ENCODE results near the gene CHD3. TPM values are rescaled to one million over a fixed set of nuclear protein-coding genes. Genes with fewer than 3 reads are reported as not detected.

CHD3 gene
- total RNA-seq, 1 experiment from 2014 or later: 84.6 TPM

GRCh38 chr17:7849130-7849750 lies 39.3 kb upstream of the CHD3 start:
- in situ Hi-C loops (cut with HindIII; ENCODE audit: low pct_unique_long_range_greater_than_20kb, low sequenced_read_pairs): no loop called here
- Histone ChIP-seq H3K27me3 (ENCODE audit: control insufficient read depth, insufficient read depth, low read length) (no peaks in the 10 kb centered on the region), H3K36me3 (ENCODE audit: control insufficient read depth, insufficient read depth, low read length) (no peaks in the 10 kb centered on the region), H3K4me1 (ENCODE audit: control insufficient read depth, insufficient read depth, low read length) (peaks cover 8% of the 10 kb centered on the region; the same call in 1 of the 2 replicates), H3K27ac (ENCODE audit: low read length) (no peak overlapping the region), H3K4me3 (ENCODE audit: low read depth in 2 of 2, low read length in 2 of 2) (no peak overlapping the region), H3K9me3 (ENCODE audit: control insufficient read depth, insufficient read depth, low read depth, low read length) (no peaks in the 10 kb centered on the region)
- DNase-seq (ENCODE audit: low read depth, low spot score) (no peak), ATAC-seq (no peak)
- intact Hi-C loops (cut with micrococcal nuclease; ENCODE audit: unreplicated experiment): no loop called here
- CTCF ChIA-PET: interaction anchor here (0.6 kb wide), 1 partner anchor 162 kb away, joined by 3 read pairs; the partner anchor contains the start of gene TP53
- no TSS peak for BruUV-seq (replicated peaks)
- POLR2A ChIA-PET: no interaction called here
- no peak for TF ChIP-seq TCF7L2 (IDR thresholded peaks at IDR 0.05; ENCODE audit: low read depth, low read length)
- no peak for TF ChIP-seq SIN3A (IDR thresholded peaks at IDR 0.05; ENCODE audit: borderline replicate concordance, insufficient read depth, low read depth, low read length)
- TF ChIP-seq REST (IDR thresholded peaks at IDR 0.05; ENCODE audit: insufficient read depth in 1 of 2, low read depth in 2 of 2, low read length in 1 of 2): no peak
- no peak for TF ChIP-seq POLR2AphosphoS5 (IDR thresholded peaks at IDR 0.05; ENCODE audit: low read depth, low read length)
- no peak for TF ChIP-seq CTCF (IDR thresholded peaks at IDR 0.05)

- no peaks in the 10 kb centered on the region for H3K27me3 ChIP-seq (ENCODE audit: control insufficient read depth, insufficient read depth, low read length)
- CTCF ChIA-PET: interaction anchor here (0.6 kb wide), 1 partner anchor 163 kb away, joined by 3 read pairs; the partner anchor contains the start of gene TP53
- no peak overlapping the region for H3K4me3 ChIP-seq (ENCODE audit: low read depth in 2 of 2, low read length in 2 of 2)
- H3K9me3 ChIP-seq (ENCODE audit: control insufficient read depth, insufficient read depth, low read depth, low read length): no peaks in the 10 kb centered on the region
- H3K4me1 ChIP-seq (ENCODE audit: control insufficient read depth, insufficient read depth, low read length): peaks cover 8% of the 10 kb centered on the region; the same call in 1 of the 2 replicates
- no TSS peak for BruUV-seq (replicated peaks)
- H3K36me3 ChIP-seq (ENCODE audit: control insufficient read depth, insufficient read depth, low read length): no peaks in the 10 kb centered on the region
- TF ChIP-seq CTCF (IDR thresholded peaks at IDR 0.05): no peak
- no peak for TF ChIP-seq POLR2AphosphoS5 (IDR thresholded peaks at IDR 0.05; ENCODE audit: low read depth, low read length)
- TF ChIP-seq TCF7L2 (IDR thresholded peaks at IDR 0.05; ENCODE audit: low read depth, low read length): no peak
- no peak for TF ChIP-seq REST (IDR thresholded peaks at IDR 0.05; ENCODE audit: insufficient read depth in 1 of 2, low read depth in 2 of 2, low read length in 1 of 2)
- no peak for TF ChIP-seq SIN3A (IDR thresholded peaks at IDR 0.05; ENCODE audit: borderline replicate concordance, insufficient read depth, low read depth, low read length)
- intact Hi-C loops (cut with micrococcal nuclease; ENCODE audit: unreplicated experiment): loop anchor here (10.0 kb wide), 1 partner anchor 105 kb away; no protein-coding TSS in a partner anchor
- ATAC-seq (no peak), DNase-seq (ENCODE audit: low read depth, low spot score) (no peak)
- in situ Hi-C loops (cut with HindIII; ENCODE audit: low pct_unique_long_range_greater_than_20kb, low sequenced_read_pairs): no loop called here
- POLR2A ChIA-PET: interaction anchor here (0.6 kb wide), 1 partner anchor 139 kb away, joined by 3 read pairs; no protein-coding TSS in a partner anchor
- no peak overlapping the region for H3K27ac ChIP-seq (ENCODE audit: low read length)
Observed at GRCh38 chr17:7849751-7850504, 38.7 kb upstream of the CHD3 start.
